GM19455 (cell line): Measurements from ENCODE around the gene ADRB2.
"Not testable (repeated sequence)": the region's sequence is repeated elsewhere in the genome, so short reads cannot be mapped to it uniquely, and the experiment has no call there.

Experiments used
- ATAC-seq: cut with Tn5 transposase; IDR thresholded peaks from one replicate; pipeline ENCODE4 v1.9.1; 2021; ENCODE audit not compliant: unreplicated experiment

Gene ADRB2

DNA sequence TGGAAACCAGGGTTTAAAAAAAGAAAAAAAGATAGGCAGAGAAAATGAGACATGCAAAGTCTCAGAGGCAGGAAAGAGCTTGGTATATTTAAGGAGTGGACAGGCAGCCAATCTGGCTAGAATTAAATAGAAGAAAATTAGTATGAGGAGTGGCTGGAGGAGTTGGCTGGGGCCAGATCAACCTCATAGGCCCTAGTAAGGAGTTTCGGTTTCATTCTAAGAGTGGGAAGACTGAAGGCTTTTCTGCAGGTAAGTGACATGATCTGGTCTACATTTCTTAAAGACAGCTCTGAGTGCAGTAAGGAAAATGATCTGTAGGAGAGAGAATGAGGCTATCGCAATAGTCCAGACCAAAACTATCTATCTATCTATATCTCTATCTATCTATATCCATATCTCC, 27.5 kb downstream of the ADRB2 start:
- peak; percentile 58 for ATAC-seq

DNA sequence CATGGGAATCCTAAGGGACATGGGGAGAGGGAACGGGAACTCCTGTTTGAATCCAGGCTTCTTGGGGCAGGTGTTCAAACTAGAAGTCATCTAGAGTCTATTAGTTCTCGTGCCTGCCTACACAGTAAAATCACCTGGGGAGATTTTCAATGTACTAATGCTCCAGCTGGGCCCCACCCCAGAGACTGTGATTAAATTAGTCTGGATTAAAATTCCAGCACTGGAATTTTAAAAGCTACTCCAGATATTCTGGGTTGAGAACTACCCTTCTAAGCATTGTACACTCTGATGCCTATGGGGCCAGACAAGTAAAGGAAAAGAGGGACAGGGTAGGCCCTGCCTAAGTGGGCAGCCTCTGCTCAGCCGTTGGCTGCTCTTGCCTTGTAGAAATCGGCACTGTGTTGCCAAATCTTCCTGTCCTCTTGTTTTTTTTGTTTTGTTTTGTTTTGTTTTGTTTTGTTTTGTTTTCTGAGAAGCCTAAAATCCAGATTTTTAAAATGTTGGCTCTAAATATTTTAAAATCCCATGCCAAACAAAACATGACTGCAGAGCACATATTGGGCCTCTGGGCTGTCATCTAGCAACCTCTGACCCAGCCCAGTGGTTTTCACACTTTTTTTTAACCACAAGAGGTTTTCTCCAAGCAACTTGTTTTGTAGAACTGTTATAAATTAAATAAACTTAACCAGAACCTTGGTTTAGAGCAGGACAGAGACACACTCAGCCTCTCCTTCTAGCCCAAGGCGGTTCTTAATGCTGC, 29.0 kb downstream of the ADRB2 start:
- ATAC-seq = no peak

DNA sequence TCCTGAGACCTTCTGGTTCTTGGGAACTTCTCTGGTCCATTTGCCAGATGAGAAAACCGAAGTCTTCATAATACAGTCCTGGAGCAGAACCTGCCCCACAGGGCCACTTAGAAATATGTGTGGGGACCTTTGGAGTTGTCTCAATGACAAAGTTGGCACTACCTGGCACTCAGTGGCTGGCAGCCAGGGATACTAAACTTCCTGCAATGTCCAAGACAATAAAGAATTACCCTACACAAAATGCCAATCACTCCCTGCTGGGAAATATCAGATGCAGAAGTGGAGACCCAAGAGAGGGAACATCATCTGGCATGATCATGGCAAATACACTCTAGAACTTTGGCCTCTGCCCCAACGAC, 29.6 kb downstream of the ADRB2 start:
- no peak for ATAC-seq

DNA sequence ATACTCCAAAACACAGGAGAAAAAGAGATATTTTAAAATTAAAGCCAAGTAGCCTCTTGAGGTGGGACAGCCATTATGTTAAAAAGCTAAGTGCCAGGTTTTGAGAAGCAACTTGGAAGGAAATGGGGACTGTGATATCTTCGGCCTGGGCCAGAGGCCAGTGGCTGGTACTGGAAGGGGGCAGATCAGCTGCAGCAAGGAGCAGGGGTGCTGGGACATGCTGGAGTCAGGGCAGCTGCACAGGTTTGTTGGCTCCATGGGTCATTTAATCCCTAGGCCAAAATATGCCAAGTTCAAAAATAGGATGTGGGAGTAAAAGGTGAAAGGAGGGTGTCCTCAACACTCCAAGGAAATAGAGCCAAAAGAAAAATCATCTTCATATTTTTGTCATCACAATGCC, 30.0 kb downstream of the ADRB2 start:
- ATAC-seq = no peak

DNA sequence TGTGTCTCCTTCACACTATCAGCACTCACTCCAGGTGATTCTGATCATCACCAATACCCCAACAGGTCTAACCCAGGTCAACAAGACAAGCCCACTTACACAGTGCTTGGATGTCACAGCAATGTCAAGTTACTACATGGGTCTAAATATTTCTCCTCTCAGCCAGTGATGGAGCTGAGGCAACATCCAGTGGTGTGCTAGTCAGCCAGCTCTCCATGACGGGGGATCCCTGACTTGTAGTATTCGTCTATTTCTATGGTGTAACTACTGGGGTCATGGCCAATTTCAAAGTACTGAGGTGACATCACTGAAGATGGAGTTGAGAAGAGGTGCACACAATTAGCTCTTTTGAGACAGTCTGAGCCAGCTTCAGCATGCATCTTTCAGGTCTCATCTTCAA, 31.1 kb downstream of the ADRB2 start:
- no peak for ATAC-seq

DNA sequence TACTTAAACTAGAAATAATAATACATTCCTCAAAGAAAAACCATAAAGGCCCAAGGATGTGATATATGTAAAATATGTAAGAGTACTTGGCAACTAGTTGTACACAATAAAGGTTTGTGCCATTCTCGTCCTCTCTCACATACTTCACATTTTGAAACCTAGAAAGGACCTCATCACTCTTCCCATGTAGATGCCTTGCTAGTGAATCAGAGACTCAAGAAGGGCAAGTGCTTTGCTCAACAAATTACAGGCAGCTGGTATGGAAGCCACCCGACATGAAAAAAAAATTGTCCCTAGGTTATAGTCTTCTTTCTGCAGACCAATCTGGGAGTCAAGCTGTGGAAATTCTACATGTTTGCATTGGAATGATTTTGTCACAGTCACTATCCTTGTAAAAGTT, 31.7 kb downstream of the ADRB2 start:
- ATAC-seq = no peak

DNA sequence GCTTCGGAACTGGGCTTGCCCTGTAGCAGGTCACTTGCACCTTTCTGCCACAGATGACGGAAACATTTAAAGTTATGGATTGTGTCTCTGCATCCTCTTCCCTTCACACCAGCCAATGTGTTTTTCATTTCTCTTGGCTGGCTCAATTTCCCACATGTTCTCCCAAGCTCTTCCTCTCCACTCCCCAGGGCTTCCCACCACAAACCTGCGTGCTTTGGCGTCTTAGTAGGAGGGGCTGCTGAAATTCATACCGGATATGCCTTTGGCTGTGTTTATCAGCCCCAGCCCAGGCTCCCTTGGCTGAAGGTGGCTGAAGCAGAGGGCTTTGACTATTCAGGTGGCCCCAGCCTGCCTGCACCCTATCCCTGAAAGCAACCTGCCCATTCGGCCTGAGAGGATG, 32.1 kb downstream of the ADRB2 start:
- ATAC-seq = no peak

DNA sequence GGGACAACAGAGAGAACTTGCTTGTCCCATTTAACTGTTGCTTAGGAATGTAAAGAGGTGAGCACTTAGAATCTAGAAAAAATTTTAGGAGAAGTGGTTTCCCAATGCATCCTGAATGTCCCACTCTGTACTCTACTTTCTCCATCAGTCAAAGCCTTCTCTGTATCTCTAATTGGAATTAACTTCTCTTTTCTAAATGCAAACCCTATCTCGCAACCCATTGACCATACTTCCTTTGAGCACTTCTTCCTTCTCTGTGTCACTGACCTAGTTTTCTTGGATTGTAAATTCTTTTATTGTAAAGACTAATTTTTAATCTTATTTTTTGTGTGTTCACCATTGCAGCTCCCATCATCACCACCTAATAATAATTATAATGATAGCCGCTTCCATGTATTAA, 33.3 kb downstream of the ADRB2 start:
- ATAC-seq = no peak

DNA sequence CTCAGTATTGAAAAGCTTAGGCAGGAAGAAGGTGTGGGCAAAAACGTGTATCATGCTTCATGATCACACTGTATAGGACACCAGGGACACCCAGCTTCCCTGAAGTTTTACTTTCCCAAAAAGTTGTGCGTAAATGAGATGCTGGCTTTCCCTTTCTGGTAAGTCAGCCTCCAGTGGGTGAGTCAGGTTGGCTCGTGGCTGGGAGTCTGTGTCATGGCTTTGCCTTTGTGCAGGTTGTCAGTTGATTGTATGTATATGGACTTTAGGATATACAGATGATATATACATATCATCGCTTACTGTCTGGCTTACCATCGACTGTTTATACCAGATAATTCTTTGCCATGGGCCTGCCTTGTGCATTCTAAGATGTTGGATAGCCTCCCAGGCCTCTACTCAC, 34.2 kb downstream of the ADRB2 start:
- no peak for ATAC-seq

DNA sequence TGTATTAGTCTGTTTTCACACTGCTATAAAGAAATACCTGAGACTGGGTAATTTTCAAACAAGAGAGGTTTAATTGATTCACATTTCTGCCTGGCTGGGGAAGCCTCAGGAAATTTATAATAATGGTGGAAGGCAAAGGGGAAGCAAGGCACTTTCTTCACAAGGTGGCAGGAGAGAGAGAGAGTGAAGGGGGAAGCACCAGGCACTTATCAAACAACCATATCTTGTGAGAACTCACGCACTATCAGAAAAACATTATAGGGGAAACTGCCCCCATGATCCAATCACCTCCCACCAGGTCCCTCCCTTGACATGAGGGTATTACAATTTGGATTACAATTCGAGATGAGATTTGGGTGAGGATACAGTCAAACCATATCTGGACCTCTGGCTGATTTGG, 34.7 kb downstream of the ADRB2 start:
- ATAC-seq = no peak

DNA sequence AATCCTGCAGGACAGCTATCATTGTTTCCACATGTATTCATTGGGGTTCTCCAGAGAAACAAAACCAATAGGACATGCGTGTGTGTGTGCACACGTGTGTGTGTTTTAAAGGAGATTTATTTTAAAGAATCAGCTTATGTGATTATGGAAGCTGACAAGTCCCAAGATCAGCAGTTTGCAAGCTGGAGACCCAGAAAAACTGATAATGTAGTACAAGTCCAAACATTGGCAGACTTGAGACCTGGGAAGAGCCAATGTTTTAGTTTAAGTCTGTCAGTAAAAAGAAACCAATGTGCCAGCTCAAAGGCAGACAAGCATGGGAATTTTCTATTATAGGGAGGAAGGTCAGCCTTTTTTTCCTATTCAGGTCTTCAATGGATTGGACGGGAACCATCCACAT, 35.3 kb downstream of the ADRB2 start:
- no peak for ATAC-seq

DNA sequence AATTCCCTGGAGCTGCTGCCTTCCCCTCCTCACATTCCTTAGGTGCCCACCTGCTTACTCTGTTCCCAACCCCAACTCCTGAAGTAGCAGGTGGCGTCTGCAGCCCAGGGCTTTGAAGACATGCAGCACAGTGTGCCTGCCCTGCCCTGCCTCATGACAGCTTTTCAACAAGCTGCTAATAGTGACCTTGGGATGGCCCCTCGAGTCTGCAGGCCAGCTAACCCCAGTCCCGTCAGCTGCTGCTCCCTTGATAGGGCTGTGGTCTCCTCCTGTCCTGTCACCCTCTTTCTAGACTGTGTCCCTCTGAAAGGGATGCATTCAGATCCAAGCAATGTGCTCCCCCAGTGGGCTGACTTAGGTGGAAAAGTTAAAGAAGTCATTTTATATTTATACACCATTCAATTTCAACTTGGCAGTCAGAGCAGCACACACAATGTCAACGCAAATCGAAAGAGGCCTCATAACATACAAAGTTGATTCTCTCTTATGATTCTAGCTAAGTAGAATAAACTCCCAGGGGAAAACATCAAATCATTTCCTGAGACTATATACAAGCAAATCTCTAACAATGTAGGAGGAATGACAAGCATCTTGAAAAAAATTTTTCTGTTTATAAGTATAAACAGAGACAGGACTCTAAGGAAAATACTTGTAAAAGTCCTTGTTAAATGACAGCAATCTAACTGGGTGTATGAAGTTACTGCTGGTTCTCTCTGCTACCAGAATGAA, 37.9 kb downstream of the ADRB2 start:
- ATAC-seq = no peak

DNA sequence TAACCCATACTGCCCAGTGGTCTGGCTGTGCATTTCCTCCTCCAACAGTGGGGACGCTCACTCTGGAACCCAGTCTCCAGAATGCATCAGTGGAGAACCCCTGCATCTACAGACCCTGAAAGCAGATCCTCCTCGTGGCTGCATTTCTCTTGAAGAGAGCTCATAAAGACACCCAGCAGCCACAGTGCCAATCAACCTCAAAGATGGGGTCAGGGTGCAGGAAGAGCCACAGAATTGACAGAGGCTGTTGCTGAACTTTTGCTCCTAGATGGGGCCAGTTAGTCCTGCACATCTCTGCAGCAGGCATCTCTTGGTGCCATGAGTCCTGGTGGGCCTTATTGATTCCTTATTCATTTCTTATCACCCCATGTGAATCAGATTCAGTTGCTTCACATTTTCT, 39.6 kb downstream of the ADRB2 start:
- no peak for ATAC-seq

DNA sequence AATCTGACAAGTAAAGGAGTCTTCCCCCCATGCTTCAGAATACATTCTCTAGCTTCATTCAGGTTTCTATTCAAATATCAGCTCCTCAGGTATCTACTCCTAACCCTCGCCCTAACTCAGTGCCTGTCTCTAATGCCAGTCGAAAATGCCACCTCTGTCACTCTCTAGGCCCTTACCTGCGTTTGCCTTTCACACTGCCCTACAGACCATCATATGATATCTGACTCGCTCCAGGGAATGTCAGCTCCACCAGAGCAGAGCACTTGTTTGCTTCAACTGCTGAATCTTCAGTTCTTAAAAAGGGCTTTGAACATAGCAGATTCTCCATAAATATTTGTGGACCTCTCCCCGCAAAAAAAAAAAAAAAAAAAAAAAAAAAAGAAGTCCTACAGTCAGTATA, 46.7 kb downstream of the ADRB2 start:
- ATAC-seq = no peak

DNA sequence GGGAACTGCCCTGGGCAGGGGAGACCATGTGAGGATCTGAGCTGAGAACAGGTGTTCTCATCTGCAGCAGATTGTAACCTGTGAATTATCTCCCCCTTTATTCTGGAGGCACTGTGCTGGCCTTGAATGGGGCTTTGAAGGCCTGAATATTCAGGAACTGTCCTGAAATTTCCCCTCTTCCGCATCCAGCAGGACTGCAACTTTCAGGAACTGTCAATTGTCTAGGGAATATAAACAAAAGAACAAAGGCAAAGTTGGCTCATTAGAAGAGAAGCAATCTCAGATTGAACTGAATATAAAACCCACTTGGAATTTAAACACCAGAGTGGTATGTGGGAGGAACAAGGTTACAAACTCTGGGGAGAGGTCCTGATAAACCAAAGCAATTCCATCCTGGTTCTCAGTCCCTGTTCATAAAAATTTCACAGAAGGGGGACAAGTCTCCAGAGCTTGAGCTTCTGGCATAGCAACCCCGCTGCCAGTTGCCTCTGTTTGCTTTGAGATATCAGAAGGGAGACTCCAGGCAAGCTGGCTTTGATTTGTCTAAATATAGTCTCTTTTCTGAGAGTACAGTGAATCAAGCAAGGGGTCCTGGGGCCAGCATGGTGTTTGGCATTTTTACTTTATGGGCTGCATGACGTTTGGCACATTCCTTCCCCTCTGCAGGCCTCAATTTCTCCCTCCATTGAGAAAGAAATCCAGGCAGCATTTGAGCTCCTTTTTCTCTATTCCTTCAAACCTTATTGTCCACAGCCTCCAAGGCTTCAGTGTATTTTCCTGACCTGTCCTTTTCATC, 47.5 kb downstream of the ADRB2 start:
- ATAC-seq = no peak

DNA sequence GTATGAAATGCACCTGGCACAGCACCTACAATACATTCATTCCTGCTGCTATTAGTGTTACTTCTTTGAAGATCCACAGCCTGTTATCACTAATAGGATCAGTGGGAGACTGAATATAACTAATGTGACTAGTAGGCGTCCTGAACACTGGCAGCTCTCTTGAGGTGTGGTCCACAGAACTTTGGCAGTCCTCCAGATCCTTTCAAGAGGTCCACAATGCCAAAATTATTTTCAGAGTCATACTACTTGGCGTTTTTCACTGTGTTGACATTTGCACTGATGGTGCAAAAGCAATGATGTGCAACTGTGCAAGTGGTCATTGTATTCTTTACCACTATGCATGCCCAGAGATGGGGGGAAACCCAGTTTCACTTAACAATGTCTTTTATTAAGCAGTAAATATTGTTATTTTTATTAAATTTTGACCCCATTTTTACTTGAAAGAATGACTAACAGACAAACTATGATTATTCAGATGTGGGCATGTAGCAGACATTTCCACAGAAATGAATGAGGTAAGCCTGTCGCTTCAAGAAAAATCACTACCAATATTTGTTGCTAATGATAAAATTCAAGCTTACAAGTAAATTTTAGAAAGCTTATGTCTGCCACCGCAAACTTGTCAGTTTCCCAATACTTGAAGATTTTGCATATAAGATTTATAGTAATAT, 48.9 kb downstream of the ADRB2 start:
- ATAC-seq = no peak

DNA sequence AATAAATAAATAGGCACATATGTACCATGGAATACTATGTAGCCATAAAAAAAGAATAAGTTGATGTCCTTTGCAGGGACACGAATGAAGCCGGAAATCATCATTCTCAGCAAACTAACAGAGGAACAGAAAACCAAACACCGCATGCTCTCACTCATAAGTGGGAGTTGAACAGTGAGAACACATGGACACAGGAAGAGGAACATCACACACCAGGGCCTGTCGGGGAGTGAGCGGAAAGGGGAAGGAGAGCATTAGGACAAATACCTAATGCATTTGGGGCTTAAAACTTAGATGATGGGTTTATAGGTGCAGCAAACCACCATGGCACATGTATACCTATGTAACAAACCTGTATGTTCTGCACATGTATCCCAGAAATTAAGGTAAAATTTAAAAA, 51.0 kb downstream of the ADRB2 start:
- not testable (repeated sequence) for ATAC-seq
